Lower lobe of right lung (tissue), 2 donors: ENCODE data around the gene FRMD4A. TPM values are rescaled to one million over a fixed set of nuclear protein-coding genes. Genes with fewer than 3 reads are reported as not detected.
A peak's percentile ranks its signal among the peaks of the same experiment; 100 is the strongest.

Experiments used
- ATAC-seq, 2 donors: fragments of 200-7000 bp; cut with Tn5 transposase; one replicate each; pipeline ENCODE4 v1.9.1; 2020 to 2022; ENCODE audit warnings: mild to moderate bottlenecking in 2 of 2, moderate library complexity in 2 of 2
- DNase-seq: peaks from one replicate; pipeline ENCODE4 v3.0.0-alpha.2; 2020
- H3K27ac ChIP-seq: fragments of 200-600 bp; one replicate; pipeline ENCODE4 v1.8.0; 2022
- H3K27me3 ChIP-seq: fragments of 200-600 bp; one replicate; pipeline ENCODE4 v1.8.0; 2022; ENCODE audit warnings: low read depth
- H3K36me3 ChIP-seq: fragments of 200-600 bp; one replicate; pipeline ENCODE4 v1.8.0; 2022; ENCODE audit warnings: mild to moderate bottlenecking
- H3K4me1 ChIP-seq: fragments of 200-600 bp; one replicate; pipeline ENCODE4 v1.8.0; 2022
- H3K4me3 ChIP-seq: fragments of 200-600 bp; one replicate; pipeline ENCODE4 v1.8.0; 2022; ENCODE audit warnings: mild to moderate bottlenecking
- H3K9me3 ChIP-seq: fragments of 200-600 bp; one replicate; pipeline ENCODE4 v1.8.0; 2022
- intact Hi-C: fragments of 100-400 bp; cut with DNase I; formaldehyde crosslinking; loops from one replicate; pipeline ENCODE4 v1.11.0; 2022
- total RNA-seq: library from RNA; stranded (reverse); fragmentation: NEBNext Ultra II Directional; extraction: Animal tissue kit (Norgen Biotek cat#: 25700); gene quantifications from one replicate; pipeline ENCODE4 v1.2.1, GENCODE V29; 2021
- TF ChIP-seq, protein P1 (sequence below): fragments of 200-600 bp; IDR thresholded peaks from one replicate; pipeline ENCODE4 v1.8.0; 2022; ENCODE audit warnings: antibody characterized with exemption, mild to moderate bottlenecking
- donor health status: DM: no; HTN: yes; CAD: no; lungs with severe emphysema.

The FRMD4A gene
- total RNA-seq, 1 donor from 2014 or later = 64.8 TPM

DNA sequence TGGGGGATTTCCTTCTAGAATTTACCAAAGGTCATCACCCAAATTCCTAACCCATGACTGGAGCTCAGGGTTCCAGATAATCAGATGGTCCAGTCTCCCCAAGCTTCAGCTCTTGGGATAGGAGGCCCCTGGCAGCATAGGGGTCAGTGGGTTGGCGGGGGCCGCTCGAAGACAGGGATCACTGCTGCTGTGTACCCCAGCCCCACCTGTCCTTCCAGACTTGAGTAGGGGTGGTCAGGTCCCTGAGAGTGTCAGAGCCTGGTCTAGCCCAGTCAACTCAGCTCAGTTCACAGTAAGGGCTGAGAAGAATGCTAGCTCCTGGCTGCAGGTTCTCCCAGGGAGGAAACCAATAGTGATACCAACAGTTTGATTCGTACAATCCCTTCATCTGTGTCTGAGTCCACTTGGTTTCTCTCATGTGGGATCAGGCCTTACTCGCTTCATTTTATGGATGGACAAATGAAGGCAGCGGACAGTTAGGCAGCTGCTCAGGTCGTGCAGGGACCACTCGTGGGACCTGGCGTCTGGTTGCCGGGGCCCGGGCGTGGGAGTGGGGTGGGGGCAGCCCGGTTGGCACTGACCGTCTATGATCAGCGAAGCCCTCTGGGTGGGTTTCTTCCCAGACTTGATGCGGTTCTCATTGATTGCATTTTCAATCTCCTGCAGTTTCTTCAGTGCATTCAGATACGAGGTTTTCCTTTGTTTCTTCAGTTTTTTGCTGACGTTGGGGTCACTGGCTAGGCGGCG is 665.0 kb downstream of the FRMD4A start:
- Histone ChIP-seq H3K4me3 (no peak overlapping the region), H3K9me3 (no peaks in the 10 kb centered on the region), H3K27ac (no peak overlapping the region), H3K27me3 (no peaks in the 10 kb centered on the region), H3K36me3 (peaks cover 72% of the 10 kb centered on the region), H3K4me1 (no peaks in the 10 kb centered on the region)
- intact Hi-C loops = loop anchor here (5.0 kb wide), 1 partner anchor 112 kb away; no protein-coding TSS in a partner anchor
- DNase-seq = no peak
- no peak for ATAC-seq
- TF ChIP-seq, protein P1, sequence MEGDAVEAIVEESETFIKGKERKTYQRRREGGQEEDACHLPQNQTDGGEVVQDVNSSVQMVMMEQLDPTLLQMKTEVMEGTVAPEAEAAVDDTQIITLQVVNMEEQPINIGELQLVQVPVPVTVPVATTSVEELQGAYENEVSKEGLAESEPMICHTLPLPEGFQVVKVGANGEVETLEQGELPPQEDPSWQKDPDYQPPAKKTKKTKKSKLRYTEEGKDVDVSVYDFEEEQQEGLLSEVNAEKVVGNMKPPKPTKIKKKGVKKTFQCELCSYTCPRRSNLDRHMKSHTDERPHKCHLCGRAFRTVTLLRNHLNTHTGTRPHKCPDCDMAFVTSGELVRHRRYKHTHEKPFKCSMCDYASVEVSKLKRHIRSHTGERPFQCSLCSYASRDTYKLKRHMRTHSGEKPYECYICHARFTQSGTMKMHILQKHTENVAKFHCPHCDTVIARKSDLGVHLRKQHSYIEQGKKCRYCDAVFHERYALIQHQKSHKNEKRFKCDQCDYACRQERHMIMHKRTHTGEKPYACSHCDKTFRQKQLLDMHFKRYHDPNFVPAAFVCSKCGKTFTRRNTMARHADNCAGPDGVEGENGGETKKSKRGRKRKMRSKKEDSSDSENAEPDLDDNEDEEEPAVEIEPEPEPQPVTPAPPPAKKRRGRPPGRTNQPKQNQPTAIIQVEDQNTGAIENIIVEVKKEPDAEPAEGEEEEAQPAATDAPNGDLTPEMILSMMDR = no peak

DNA sequence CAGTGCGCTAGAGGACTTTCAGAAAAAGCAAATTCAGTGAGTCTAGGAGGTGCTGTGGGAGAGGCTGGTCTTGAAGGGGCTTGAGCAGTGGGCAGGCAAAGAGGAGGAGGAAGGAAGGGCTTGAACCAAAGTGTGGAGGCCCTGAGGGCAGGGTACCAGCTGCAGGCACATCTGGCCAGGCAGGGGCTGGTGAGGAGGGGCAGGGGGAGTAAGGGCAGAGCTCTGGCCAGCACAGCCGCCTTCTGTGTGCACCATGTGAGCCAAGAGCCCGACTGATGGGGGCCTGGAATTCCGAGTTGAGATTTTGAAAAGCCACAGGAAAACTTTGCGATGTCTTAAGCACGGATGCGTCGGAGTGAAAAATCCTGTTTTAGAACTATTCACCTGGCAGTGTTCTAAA is 669.5 kb downstream of the FRMD4A start:
- Histone ChIP-seq H3K36me3 (peaks cover 59% of the 10 kb centered on the region), H3K27me3 (no peaks in the 10 kb centered on the region), H3K4me1 (peaks cover 23% of the 10 kb centered on the region), H3K27ac (no peak overlapping the region), H3K9me3 (no peaks in the 10 kb centered on the region), H3K4me3 (no peak overlapping the region)
- intact Hi-C loops = no loop called here
- ATAC-seq = no peak
- TF ChIP-seq, protein P1 = no peak
- DNase-seq = no peak

DNA sequence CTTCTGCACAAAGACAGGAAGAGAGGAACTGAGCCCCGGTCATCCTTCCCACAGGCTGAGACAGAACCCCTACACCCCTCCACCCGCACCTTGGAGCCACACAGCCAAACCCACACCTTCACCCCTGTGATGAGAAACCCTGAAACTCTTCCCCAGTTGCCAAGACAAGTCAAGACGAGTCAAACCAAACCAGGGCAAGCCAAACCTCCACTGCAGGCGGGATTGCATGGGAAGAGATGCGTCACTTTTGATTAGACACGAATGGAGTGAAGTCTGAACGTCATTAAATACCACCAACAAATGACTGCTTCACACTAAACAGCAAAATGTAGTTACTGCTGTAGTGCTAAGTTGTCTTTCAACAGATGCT is 670.2 kb downstream of the FRMD4A start:
- Histone ChIP-seq H3K27ac (no peak overlapping the region), H3K9me3 (no peaks in the 10 kb centered on the region), H3K27me3 (no peaks in the 10 kb centered on the region), H3K36me3 (peaks cover 59% of the 10 kb centered on the region), H3K4me1 (peaks cover 23% of the 10 kb centered on the region), H3K4me3 (no peak overlapping the region)
- intact Hi-C loops = no loop called here
- ATAC-seq = peak; percentile 2 to 20
- TF ChIP-seq, protein P1 = no peak
- no peak for DNase-seq

DNA sequence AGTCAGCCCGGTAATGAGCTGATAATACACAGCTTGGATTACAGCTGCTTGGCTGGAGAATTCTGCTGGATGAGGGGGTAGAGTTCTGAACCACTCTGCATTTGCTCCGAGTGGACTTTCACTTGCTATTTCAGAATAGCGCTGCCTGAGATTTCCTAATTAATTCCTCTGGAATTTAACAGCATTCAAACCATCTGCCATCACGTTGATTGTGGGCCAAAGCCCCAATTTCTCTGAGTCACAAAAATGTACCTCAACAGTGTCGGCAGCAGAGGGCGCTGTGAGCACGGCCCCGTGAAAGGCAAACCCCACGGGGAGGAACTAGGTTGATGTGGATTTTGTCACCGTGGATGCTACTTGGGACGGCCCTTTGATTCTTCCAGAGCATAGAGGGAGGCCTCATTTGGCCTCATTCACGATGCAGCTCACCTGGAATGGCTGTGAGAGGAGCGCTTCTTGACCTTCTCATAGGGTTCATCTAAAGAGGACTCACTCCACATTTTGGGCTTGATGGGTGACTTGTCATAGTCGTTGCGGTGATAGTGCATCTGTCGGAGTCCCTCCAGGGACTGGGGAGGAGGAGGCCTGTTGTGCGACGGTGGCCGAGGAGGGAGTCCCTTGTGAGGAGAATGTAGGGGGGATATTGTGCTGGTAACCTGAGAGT is 670.7 kb downstream of the FRMD4A start:
- TF ChIP-seq, protein P1 = peak; percentile 91
- peak overlapping the region; percentile 47 for H3K27ac ChIP-seq
- H3K36me3 ChIP-seq = peaks cover 58% of the 10 kb centered on the region
- no peaks in the 10 kb centered on the region for H3K9me3 ChIP-seq
- no peak overlapping the region for H3K4me3 ChIP-seq
- peak; percentile 71 for DNase-seq
- intact Hi-C loops = no loop called here
- no peaks in the 10 kb centered on the region for H3K27me3 ChIP-seq
- ATAC-seq = peak; percentile 74 to 83
- peaks cover 23% of the 10 kb centered on the region for H3K4me1 ChIP-seq

DNA sequence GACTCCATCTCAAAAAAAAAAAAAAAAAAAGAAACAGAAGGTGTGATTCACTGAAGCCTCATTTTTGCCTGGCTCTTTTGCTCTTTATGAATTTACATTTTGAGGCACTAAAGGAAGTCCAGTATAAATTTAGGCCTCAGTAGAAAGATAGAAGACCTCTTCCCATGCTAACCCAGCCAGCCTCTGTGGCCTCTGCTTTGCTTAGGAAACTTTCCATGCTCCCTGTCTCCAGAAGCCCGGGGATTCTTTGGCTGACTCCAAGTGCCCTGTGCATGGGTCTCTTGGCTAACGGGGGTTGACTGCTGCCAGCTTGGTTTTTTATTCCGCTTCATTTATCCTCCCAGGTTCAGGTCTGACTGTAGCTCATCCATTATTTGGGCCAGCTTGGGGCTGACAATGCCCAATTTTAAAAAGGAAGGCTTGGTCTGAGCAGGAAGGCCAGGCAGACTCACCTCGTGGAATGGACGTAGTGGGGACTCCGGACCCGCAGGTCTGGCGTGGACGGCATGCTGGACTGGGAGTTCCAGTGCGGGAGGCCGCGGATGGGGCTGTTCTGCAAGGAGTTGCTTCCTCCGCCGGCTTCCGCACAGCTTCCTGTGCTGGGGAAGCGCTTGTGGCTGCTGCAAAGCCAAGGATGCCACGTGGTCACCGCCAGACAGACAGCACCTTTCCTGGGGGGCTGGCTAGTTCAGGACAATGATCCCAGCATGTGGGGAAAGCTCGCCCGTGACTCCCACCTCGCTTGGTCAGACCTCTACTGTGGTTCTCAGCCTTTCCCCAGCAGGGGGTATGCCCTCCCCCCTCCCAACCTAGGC is 671.6 kb downstream of the FRMD4A start:
- Histone ChIP-seq H3K9me3 (no peaks in the 10 kb centered on the region), H3K36me3 (peaks cover 61% of the 10 kb centered on the region), H3K4me3 (peak overlapping the region; percentile 10), H3K4me1 (peaks cover 23% of the 10 kb centered on the region), H3K27me3 (no peaks in the 10 kb centered on the region), H3K27ac (peak overlapping the region; percentile 47)
- DNase-seq (peak; percentile 64), ATAC-seq (peak; percentile 18 to 45)
- intact Hi-C loops = no loop called here
- TF ChIP-seq, protein P1 = no peak
